OCI-LY7 (cell line): ENCODE data around the gene STX18. TPM values are rescaled to one million over a fixed set of nuclear protein-coding genes. Genes with fewer than 3 reads are reported as not detected.

Source experiments
- BruUV-seq: library from RNA; stranded (reverse); fragments of 400-500 nt; replicated peaks from 2 replicates; lab custom pipeline; 2021; lab: Mats Ljungman, UMichigan
- CTCF ChIA-PET: fragments of 300-600 bp; sonication (Branson Sonifier 250); formaldehyde crosslinking; loops from one replicate; lab custom pipeline; 2022; ENCODE audit warnings: antibody characterized with exemption; ENCODE audit not compliant: unreplicated experiment; lab: Charles Lee
- POLR2A ChIA-PET: fragments of 300-600 bp; sonication (Branson Sonifier 250); formaldehyde crosslinking; loops from one replicate; lab custom pipeline; 2022; ENCODE audit warnings: antibody characterized with exemption; lab: Charles Lee
- DNase-seq: peaks from one replicate; pipeline ENCODE4 v3.0.0-alpha.2; 2015; ENCODE audit warnings: low spot score
- H2AFZ ChIP-seq: fragments of 200-600 bp; sonication (generic), shearing (Covaris generic); 2 replicates; pipeline ENCODE4 v1.6.1; 2014; ENCODE audit warnings: mild to moderate bottlenecking, antibody characterized with exemption, low read length, moderate library complexity
- H3K27ac ChIP-seq: fragments of 200-600 bp; sonication (generic); 2 replicates; pipeline ENCODE4 v1.5.1; 2014; ENCODE audit warnings: mixed run types, low read depth, mild to moderate bottlenecking, moderate library complexity, low read length, inconsistent platforms; ENCODE audit not compliant: poor library complexity, severe bottlenecking
- H3K36me3 ChIP-seq: fragments of 200-600 bp; sonication (generic); 2 replicates; pipeline ENCODE4 v1.6.1; 2014; ENCODE audit warnings: mild to moderate bottlenecking, antibody characterized with exemption, low read length, moderate library complexity, mixed read lengths; ENCODE audit not compliant: insufficient read depth
- H3K4me1 ChIP-seq: fragments of 200-600 bp; sonication (generic); 2 replicates; pipeline ENCODE4 v1.5.1; 2014; ENCODE audit warnings: mild to moderate bottlenecking, low read length; ENCODE audit not compliant: insufficient read depth, poor library complexity, severe bottlenecking
- H3K4me2 ChIP-seq: fragments of 200-600 bp; sonication (generic); 2 replicates; pipeline ENCODE4 v1.6.1; 2014; ENCODE audit warnings: mild to moderate bottlenecking, low read length
- H3K4me3 ChIP-seq: fragments of 200-600 bp; sonication (generic); 2 replicates; pipeline ENCODE4 v1.5.1; 2014; ENCODE audit warnings: mild to moderate bottlenecking, low read depth, low read length; ENCODE audit not compliant: poor library complexity, severe bottlenecking
- H3K79me2 ChIP-seq: fragments of 200-600 bp; sonication (generic); 2 replicates; pipeline ENCODE4 v1.6.1; 2016; ENCODE audit warnings: low read depth, mild to moderate bottlenecking, low read length, moderate library complexity, mixed read lengths; ENCODE audit not compliant: insufficient read depth
- H3K9me2 ChIP-seq: fragments of 200-600 bp; sonication (generic); 2 replicates; pipeline ENCODE4 v1.6.1; 2016; ENCODE audit warnings: mild to moderate bottlenecking, low read length, mixed read lengths; ENCODE audit not compliant: insufficient read depth
- H3K9me3 ChIP-seq: fragments of 200-600 bp; sonication (generic); 2 replicates; pipeline ENCODE4 v1.6.1; 2014; ENCODE audit warnings: mild to moderate bottlenecking, mixed run types, low read length, mixed read lengths
- H4K20me1 ChIP-seq: fragments of 200-600 bp; sonication (generic); 2 replicates; pipeline ENCODE4 v1.6.1; 2014; ENCODE audit warnings: mild to moderate bottlenecking, antibody characterized with exemption, low read length, moderate library complexity, mixed read lengths; ENCODE audit not compliant: insufficient read depth
- CTCF ChIP-seq: fragments of 200-600 bp; sonication (generic); conservative IDR thresholded peaks from 2 replicates; pipeline ENCODE4 v1.5.1; 2014; ENCODE audit warnings: mild to moderate bottlenecking, antibody characterized with exemption, low read length, moderate library complexity, mixed read lengths
- EZH2phosphoT487 ChIP-seq: fragments of 200-600 bp; sonication (generic); IDR thresholded peaks from 2 replicates; pipeline ENCODE4 v1.6.1; 2018; ENCODE audit warnings: low read depth, borderline replicate concordance, mild to moderate bottlenecking, mixed run types, antibody characterized with exemption, low read length, moderate library complexity, mixed read lengths
- intact Hi-C: fragments of 100-400 bp; cut with micrococcal nuclease; formaldehyde crosslinking; loops from one replicate; pipeline ENCODE4 v1.10.0; 2022; ENCODE audit not compliant: unreplicated experiment
- total RNA-seq, 2 experiments: library from RNA; depleted of rRNA in 1 of 2; stranded (reverse); fragments of >200 nt in 1 of 2; shearing (Covaris generic) in 1 of 2; gene quantifications; 2 replicates each; pipeline ENCODE4 v1.2.3, GENCODE V29; 2014 to 2022

The STX18 gene
- total RNA-seq, 2 experiments from 2014 or later, result 30.6 to 35.2 TPM

GRCh38 chr4:4582653-4583052 is 40.8 kb upstream of the STX18 start:
- H3K4me2 ChIP-seq, result no peak overlapping the region
- DNase-seq, result no peak
- H3K79me2 ChIP-seq, result no peaks in the 10 kb centered on the region
- H3K27ac ChIP-seq, result no peak overlapping the region
- H3K9me2 ChIP-seq, result no peaks in the 10 kb centered on the region
- CTCF ChIA-PET, result no interaction called here
- no TSS peak for BruUV-seq
- no peaks in the 10 kb centered on the region for H3K4me1 ChIP-seq
- TF ChIP-seq EZH2phosphoT487, result no peak
- TF ChIP-seq CTCF, result no peak
- H3K36me3 ChIP-seq, result peaks cover 36% of the 10 kb centered on the region
- H3K4me3 ChIP-seq, result no peak overlapping the region
- no peaks in the 10 kb centered on the region for H4K20me1 ChIP-seq
- H3K9me3 ChIP-seq, result peaks cover 10% of the 10 kb centered on the region; the same call in 1 of the 2 replicates
- intact Hi-C loops, result no loop called here
- H2AFZ ChIP-seq, result no peak overlapping the region
- POLR2A ChIA-PET, result no interaction called here

GRCh38 chr4:4580494-4580893 is 38.6 kb upstream of the STX18 start:
- Histone ChIP-seq H3K9me3 (no peaks in the 10 kb centered on the region), H2AFZ (no peak overlapping the region), H3K27ac (no peak overlapping the region), H4K20me1 (no peaks in the 10 kb centered on the region), H3K36me3 (peaks cover 36% of the 10 kb centered on the region), H3K79me2 (no peaks in the 10 kb centered on the region), H3K4me2 (no peak overlapping the region), H3K4me3 (no peak overlapping the region), H3K9me2 (no peaks in the 10 kb centered on the region), H3K4me1 (no peaks in the 10 kb centered on the region)
- no TSS peak for BruUV-seq
- TF ChIP-seq EZH2phosphoT487 (no peak), CTCF (no peak)
- DNase-seq, result no peak
- intact Hi-C loops, result no loop called here
- POLR2A ChIA-PET, result no interaction called here
- CTCF ChIA-PET, result no interaction called here

GRCh38 chr4:4578981-4579380 is 37.1 kb upstream of the STX18 start:
- H3K9me3 ChIP-seq, result no peaks in the 10 kb centered on the region
- no peaks in the 10 kb centered on the region for H4K20me1 ChIP-seq
- no peak overlapping the region for H2AFZ ChIP-seq
- no peaks in the 10 kb centered on the region for H3K79me2 ChIP-seq
- H3K27ac ChIP-seq, result no peak overlapping the region
- no TSS peak for BruUV-seq
- ChIA-PET CTCF (no interaction called here), POLR2A (no interaction called here)
- TF ChIP-seq CTCF (no peak), EZH2phosphoT487 (no peak)
- H3K36me3 ChIP-seq, result peaks cover 49% of the 10 kb centered on the region
- no peak overlapping the region for H3K4me3 ChIP-seq
- intact Hi-C loops, result no loop called here
- no peak for DNase-seq
- H3K4me1 ChIP-seq, result no peaks in the 10 kb centered on the region
- no peak overlapping the region for H3K4me2 ChIP-seq
- no peaks in the 10 kb centered on the region for H3K9me2 ChIP-seq
